ENCODE measurements around the gene ALG6. TPM values are rescaled to one million over a fixed set of nuclear protein-coding genes. Genes with fewer than 3 reads are reported as not detected.

ALG6 gene
- total RNA-seq, 6 donors from 2014 or later, result 1.00 to 15.7 (median 9.3) TPM

GRCh38 chr1:63379583-63379982, 12.2 kb downstream of the ALG6 start:
- Histone ChIP-seq H3K36me3 (peaks cover 0 to 9% (median 0%) of the 10 kb centered on the region in 4 donors), H3K4me1 (no peaks in the 10 kb centered on the region), H3K4me3 (no peak overlapping the region), H3K27me3 (no peaks in the 10 kb centered on the region), H3K9me3 (no peaks in the 10 kb centered on the region), H3K27ac (no peak overlapping the region)
- 94 to 96% methylated on average over 2 of the region's 2 CpGs for WGBS, 2 donors
- no peak for ATAC-seq (ENCODE audit: low FRiP score in 2 of 2)
- TF ChIP-seq POLR2A (IDR thresholded peaks at IDR 0.05), result no peak
- no peak for TF ChIP-seq EP300 (IDR thresholded peaks at IDR 0.05)
- TF ChIP-seq POLR2AphosphoS5 (IDR thresholded peaks at IDR 0.05), result no peak
- TF ChIP-seq CTCF (IDR thresholded peaks at IDR 0.05), result no peak
- DNase-seq, result no peak

- no peak for ATAC-seq (ENCODE audit: low FRiP score in 2 of 2)
- 90 to 100% methylated on average over 1 of the region's 1 CpG for WGBS, 2 donors
These were observed 14.3 kb downstream of the ALG6 start for GRCh38 chr1:63381741-63382140.

DNA sequence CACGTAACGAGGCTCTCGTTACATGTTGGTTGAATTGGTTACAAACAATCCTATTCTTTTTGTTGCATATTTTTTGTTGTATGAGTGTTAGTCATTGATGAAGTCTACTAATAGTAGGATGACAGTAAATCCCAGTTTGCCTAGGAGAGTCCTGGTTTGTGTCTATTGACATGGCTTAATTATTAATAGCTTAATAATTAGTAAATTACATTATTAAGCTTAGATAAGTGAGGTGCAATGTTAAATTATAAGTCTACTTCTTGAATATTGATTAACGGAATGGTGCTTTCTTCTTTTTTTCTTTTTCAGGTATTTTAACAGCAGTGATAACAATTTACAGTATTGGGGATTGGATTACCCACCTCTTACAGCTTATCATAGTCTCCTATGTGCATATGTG, 34.5 kb downstream of the ALG6 start:
- WGBS, 2 donors, result 74 to 92% methylated on average over 4 of the region's 4 CpGs
- no peak overlapping the region for H3K27ac ChIP-seq

More at GRCh38 chr1:63381741-63382140, 14.3 kb downstream of the ALG6 start:
- TF ChIP-seq EP300 (IDR thresholded peaks at IDR 0.05), result no peak
- no peak for TF ChIP-seq CTCF (IDR thresholded peaks at IDR 0.05)
- TF ChIP-seq POLR2AphosphoS5 (IDR thresholded peaks at IDR 0.05), result no peak
- no peak for TF ChIP-seq POLR2A (IDR thresholded peaks at IDR 0.05)
- DNase-seq, result no peak
- H3K27ac ChIP-seq, result no peak overlapping the region
- H3K4me1 ChIP-seq, result no peaks in the 10 kb centered on the region
- H3K9me3 ChIP-seq, result no peaks in the 10 kb centered on the region
- H3K36me3 ChIP-seq, result peaks cover 0 to 9% (median 0%) of the 10 kb centered on the region in 4 donors
- no peak overlapping the region for H3K4me3 ChIP-seq
- H3K27me3 ChIP-seq, result no peaks in the 10 kb centered on the region

GRCh38 chr1:63403386-63403785, 36.0 kb downstream of the ALG6 start:
- Histone ChIP-seq H3K9me3 (no peaks in the 10 kb centered on the region), H3K4me1 (no peaks in the 10 kb centered on the region), H3K27me3 (no peaks in the 10 kb centered on the region), H3K36me3 (peaks cover 0 to 5% (median 3%) of the 10 kb centered on the region in 4 donors), H3K27ac (no peak overlapping the region), H3K4me3 (no peak overlapping the region)
- TF ChIP-seq POLR2A (IDR thresholded peaks at IDR 0.05) (no peak), EP300 (IDR thresholded peaks at IDR 0.05) (no peak), CTCF (IDR thresholded peaks at IDR 0.05) (no peak), POLR2AphosphoS5 (IDR thresholded peaks at IDR 0.05) (no peak)
- 35 to 36% methylated on average over 3 of the region's 3 CpGs for WGBS, 2 donors
- no peak for ATAC-seq (ENCODE audit: low FRiP score in 2 of 2)
- DNase-seq, result no peak

More for the DNA sequence above, 34.5 kb downstream of the ALG6 start:
- Histone ChIP-seq H3K36me3 (peaks cover 0 to 15% (median 4%) of the 10 kb centered on the region in 4 donors), H3K4me3 (no peak overlapping the region), H3K27me3 (no peaks in the 10 kb centered on the region), H3K4me1 (no peaks in the 10 kb centered on the region), H3K9me3 (no peaks in the 10 kb centered on the region)
- DNase-seq (no peak), ATAC-seq (ENCODE audit: low FRiP score in 2 of 2) (no peak)
- TF ChIP-seq POLR2A (IDR thresholded peaks at IDR 0.05) (no peak), CTCF (IDR thresholded peaks at IDR 0.05) (no peak), EP300 (IDR thresholded peaks at IDR 0.05) (no peak), POLR2AphosphoS5 (IDR thresholded peaks at IDR 0.05) (no peak)

- ATAC-seq (ENCODE audit: low FRiP score in 2 of 2), result no peak
- Histone ChIP-seq H3K36me3 (peaks cover 0 to 4% (median 2%) of the 10 kb centered on the region in 4 donors), H3K27ac (no peak overlapping the region), H3K4me3 (no peak overlapping the region), H3K4me1 (no peaks in the 10 kb centered on the region), H3K9me3 (no peaks in the 10 kb centered on the region), H3K27me3 (no peaks in the 10 kb centered on the region)
- no peak for DNase-seq
- TF ChIP-seq CTCF (IDR thresholded peaks at IDR 0.05) (no peak), POLR2A (IDR thresholded peaks at IDR 0.05) (no peak), EP300 (IDR thresholded peaks at IDR 0.05) (no peak), POLR2AphosphoS5 (IDR thresholded peaks at IDR 0.05) (no peak)
These were observed 37.6 kb downstream of the ALG6 start for GRCh38 chr1:63405021-63405420.
